Measurements from ENCODE around the gene TOM1L2.

Gene TOM1L2

GRCh38 chr17:17813055-17813724 lies 159.0 kb downstream of the TOM1L2 start:
- H3K4me3 ChIP-seq (ENCODE audit: low read length) = no peak overlapping the region
- H3K4me1 ChIP-seq (ENCODE audit: control insufficient read depth, low read length) = no peaks in the 10 kb centered on the region
- no peak overlapping the region for H3K27ac ChIP-seq (ENCODE audit: low read depth, low read length)
- TF ChIP-seq EZH2phosphoT487 (IDR thresholded peaks at IDR 0.05; ENCODE audit: borderline replicate concordance, low read length) = no peak
- TF ChIP-seq CTCF (IDR thresholded peaks at IDR 0.05; ENCODE audit: low read depth, low read length, poor library complexity, severe bottlenecking) = no peak
- no peaks in the 10 kb centered on the region for H4K20me1 ChIP-seq (ENCODE audit: control insufficient read depth, insufficient read depth, low read depth, low read length)
- H3K36me3 ChIP-seq (ENCODE audit: control insufficient read depth, low read length) = peaks cover 74% of the 10 kb centered on the region
- H3K4me2 ChIP-seq (ENCODE audit: low read length) = no peak overlapping the region
- no peaks in the 10 kb centered on the region for H3K9me3 ChIP-seq (ENCODE audit: control insufficient read depth, insufficient read depth, low read length)
- H3F3A ChIP-seq (ENCODE audit: control insufficient read depth, insufficient read depth) = peaks cover 9% of the 10 kb centered on the region
- no peaks in the 10 kb centered on the region for H3K27me3 ChIP-seq (ENCODE audit: control insufficient read depth, low read length)
- no peaks in the 10 kb centered on the region for H3K79me2 ChIP-seq (ENCODE audit: control insufficient read depth, low read length)
- H3K9me2 ChIP-seq (replicated peaks; ENCODE audit: control insufficient read depth, low read length) = no peaks in the 10 kb centered on the region

- Histone ChIP-seq H3K4me1 (ENCODE audit: control insufficient read depth, low read length) (no peaks in the 10 kb centered on the region), H4K20me1 (ENCODE audit: control insufficient read depth, insufficient read depth, low read depth, low read length) (no peaks in the 10 kb centered on the region), H3K27me3 (ENCODE audit: control insufficient read depth, low read length) (no peaks in the 10 kb centered on the region), H3K27ac (ENCODE audit: low read depth, low read length) (no peak overlapping the region), H3K4me2 (ENCODE audit: low read length) (no peak overlapping the region), H3K9me3 (ENCODE audit: control insufficient read depth, insufficient read depth, low read length) (no peaks in the 10 kb centered on the region), H3K79me2 (ENCODE audit: control insufficient read depth, low read length) (no peaks in the 10 kb centered on the region), H3F3A (ENCODE audit: control insufficient read depth, insufficient read depth) (peaks cover 9% of the 10 kb centered on the region), H3K36me3 (ENCODE audit: control insufficient read depth, low read length) (peaks cover 67% of the 10 kb centered on the region), H3K4me3 (ENCODE audit: low read length) (no peak overlapping the region), H3K9me2 (replicated peaks; ENCODE audit: control insufficient read depth, low read length) (no peaks in the 10 kb centered on the region)
- TF ChIP-seq EZH2phosphoT487 (IDR thresholded peaks at IDR 0.05; ENCODE audit: borderline replicate concordance, low read length) (no peak), CTCF (IDR thresholded peaks at IDR 0.05; ENCODE audit: low read depth, low read length, poor library complexity, severe bottlenecking) (peak; percentile 97)
Measured at GRCh38 chr17:17812211-17813054, 159.8 kb downstream of the TOM1L2 start.

- H3K9me2 ChIP-seq (replicated peaks; ENCODE audit: control insufficient read depth, low read length) = no peaks in the 10 kb centered on the region
- no peak overlapping the region for H3K4me2 ChIP-seq (ENCODE audit: low read length)
- H4K20me1 ChIP-seq (ENCODE audit: control insufficient read depth, insufficient read depth, low read depth, low read length) = no peaks in the 10 kb centered on the region
- no peak overlapping the region for H3K27ac ChIP-seq (ENCODE audit: low read depth, low read length)
- H3K36me3 ChIP-seq (ENCODE audit: control insufficient read depth, low read length) = peaks cover 58% of the 10 kb centered on the region
- no peak for TF ChIP-seq EZH2phosphoT487 (IDR thresholded peaks at IDR 0.05; ENCODE audit: borderline replicate concordance, low read length)
- no peak for TF ChIP-seq CTCF (IDR thresholded peaks at IDR 0.05; ENCODE audit: low read depth, low read length, poor library complexity, severe bottlenecking)
- no peak overlapping the region for H3K4me3 ChIP-seq (ENCODE audit: low read length)
- H3K4me1 ChIP-seq (ENCODE audit: control insufficient read depth, low read length) = no peaks in the 10 kb centered on the region
- H3F3A ChIP-seq (ENCODE audit: control insufficient read depth, insufficient read depth) = peaks cover 9% of the 10 kb centered on the region
- H3K27me3 ChIP-seq (ENCODE audit: control insufficient read depth, low read length) = no peaks in the 10 kb centered on the region
- H3K9me3 ChIP-seq (ENCODE audit: control insufficient read depth, insufficient read depth, low read length) = no peaks in the 10 kb centered on the region
- H3K79me2 ChIP-seq (ENCODE audit: control insufficient read depth, low read length) = no peaks in the 10 kb centered on the region
Measured at GRCh38 chr17:17811381-17812210, 160.6 kb downstream of the TOM1L2 start.
